Osteocyte (in vitro differentiated cells): ENCODE measurements around the gene UBTF. TPM values are rescaled to one million over a fixed set of nuclear protein-coding genes. Genes with fewer than 3 reads are reported as not detected.

Experiments used
- DNase-seq: peaks from one replicate; pipeline ENCODE4 v3.0.0; 2021; ENCODE audit warnings: mixed read lengths; ENCODE audit not compliant: unreplicated experiment; ENCODE audit errors: extremely low spot score
- H3K27ac Mint-ChIP-seq: one replicate; pipeline ENCODE4 v1.8.0; 2021; ENCODE audit warnings: mild to moderate bottlenecking, mixed read lengths; ENCODE audit not compliant: unreplicated experiment
- H3K27me3 Mint-ChIP-seq: one replicate; pipeline ENCODE4 v1.8.0; 2021; ENCODE audit warnings: mixed read lengths; ENCODE audit not compliant: unreplicated experiment
- H3K36me3 Mint-ChIP-seq: one replicate; pipeline ENCODE4 v1.8.0; 2021; ENCODE audit warnings: mixed read lengths; ENCODE audit not compliant: unreplicated experiment
- H3K4me1 Mint-ChIP-seq: one replicate; pipeline ENCODE4 v1.8.0; 2021; ENCODE audit warnings: mixed read lengths; ENCODE audit not compliant: unreplicated experiment
- H3K4me3 Mint-ChIP-seq: one replicate; pipeline ENCODE4 v1.8.0; 2021; ENCODE audit warnings: mild to moderate bottlenecking, moderate library complexity, mixed read lengths; ENCODE audit not compliant: unreplicated experiment
- H3K9me3 Mint-ChIP-seq: one replicate; pipeline ENCODE4 v1.8.0; 2021; ENCODE audit warnings: mixed read lengths; ENCODE audit not compliant: unreplicated experiment
- total RNA-seq: library from RNA; stranded (reverse); gene quantifications from 2 replicates; pipeline ENCODE4 v1.2.1, GENCODE V29; 2021
- TF ChIP-seq, protein P1 (sequence below): fragments of 200-600 bp; sonication (generic); IDR thresholded peaks from 2 replicates; pipeline ENCODE4 v1.5.0; 2021; ENCODE audit warnings: antibody characterized with exemption, mild to moderate bottlenecking, moderate library complexity

UBTF gene
- total RNA-seq, 1 donor from 2014 or later, result 96.9 TPM

GRCh38 chr17:44216694-44217093, 2.8 kb downstream of the UBTF start:
- peaks cover 28% of the 10 kb centered on the region for H3K36me3 Mint-ChIP-seq
- TF ChIP-seq, protein P1, sequence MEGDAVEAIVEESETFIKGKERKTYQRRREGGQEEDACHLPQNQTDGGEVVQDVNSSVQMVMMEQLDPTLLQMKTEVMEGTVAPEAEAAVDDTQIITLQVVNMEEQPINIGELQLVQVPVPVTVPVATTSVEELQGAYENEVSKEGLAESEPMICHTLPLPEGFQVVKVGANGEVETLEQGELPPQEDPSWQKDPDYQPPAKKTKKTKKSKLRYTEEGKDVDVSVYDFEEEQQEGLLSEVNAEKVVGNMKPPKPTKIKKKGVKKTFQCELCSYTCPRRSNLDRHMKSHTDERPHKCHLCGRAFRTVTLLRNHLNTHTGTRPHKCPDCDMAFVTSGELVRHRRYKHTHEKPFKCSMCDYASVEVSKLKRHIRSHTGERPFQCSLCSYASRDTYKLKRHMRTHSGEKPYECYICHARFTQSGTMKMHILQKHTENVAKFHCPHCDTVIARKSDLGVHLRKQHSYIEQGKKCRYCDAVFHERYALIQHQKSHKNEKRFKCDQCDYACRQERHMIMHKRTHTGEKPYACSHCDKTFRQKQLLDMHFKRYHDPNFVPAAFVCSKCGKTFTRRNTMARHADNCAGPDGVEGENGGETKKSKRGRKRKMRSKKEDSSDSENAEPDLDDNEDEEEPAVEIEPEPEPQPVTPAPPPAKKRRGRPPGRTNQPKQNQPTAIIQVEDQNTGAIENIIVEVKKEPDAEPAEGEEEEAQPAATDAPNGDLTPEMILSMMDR, result no peak
- peaks cover 16% of the 10 kb centered on the region for H3K4me1 Mint-ChIP-seq
- H3K27ac Mint-ChIP-seq, result peak overlapping the region; percentile 10
- no peaks in the 10 kb centered on the region for H3K27me3 Mint-ChIP-seq
- peak overlapping the region; percentile 35 for H3K4me3 Mint-ChIP-seq
- H3K9me3 Mint-ChIP-seq, result no peaks in the 10 kb centered on the region
- no peak for DNase-seq

DNA sequence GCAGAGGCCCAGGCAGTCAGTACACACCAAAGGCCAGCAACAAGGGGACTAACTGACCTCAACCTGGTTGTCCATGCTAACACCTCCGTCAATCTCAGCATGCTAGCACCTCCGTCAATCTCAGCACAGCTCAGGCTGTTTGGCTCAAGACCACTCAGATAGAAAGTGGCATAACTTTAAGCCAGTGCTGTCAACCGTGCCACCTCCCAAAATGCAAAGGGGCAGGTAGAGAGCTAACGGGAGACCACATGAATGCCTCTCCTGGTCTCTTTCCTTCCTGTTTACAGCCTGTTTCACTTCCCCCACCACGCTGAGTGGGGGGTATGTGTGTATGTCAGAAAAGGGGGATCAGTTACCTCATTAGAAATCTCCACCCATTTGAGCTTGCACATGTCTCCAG, 3.3 kb downstream of the UBTF start:
- peaks cover 15% of the 10 kb centered on the region for H3K4me1 Mint-ChIP-seq
- no peak for DNase-seq
- peaks cover 31% of the 10 kb centered on the region for H3K36me3 Mint-ChIP-seq
- H3K27ac Mint-ChIP-seq, result no peak overlapping the region
- TF ChIP-seq, protein P1, result no peak
- no peaks in the 10 kb centered on the region for H3K27me3 Mint-ChIP-seq
- H3K9me3 Mint-ChIP-seq, result no peaks in the 10 kb centered on the region
- H3K4me3 Mint-ChIP-seq, result no peak overlapping the region

DNA sequence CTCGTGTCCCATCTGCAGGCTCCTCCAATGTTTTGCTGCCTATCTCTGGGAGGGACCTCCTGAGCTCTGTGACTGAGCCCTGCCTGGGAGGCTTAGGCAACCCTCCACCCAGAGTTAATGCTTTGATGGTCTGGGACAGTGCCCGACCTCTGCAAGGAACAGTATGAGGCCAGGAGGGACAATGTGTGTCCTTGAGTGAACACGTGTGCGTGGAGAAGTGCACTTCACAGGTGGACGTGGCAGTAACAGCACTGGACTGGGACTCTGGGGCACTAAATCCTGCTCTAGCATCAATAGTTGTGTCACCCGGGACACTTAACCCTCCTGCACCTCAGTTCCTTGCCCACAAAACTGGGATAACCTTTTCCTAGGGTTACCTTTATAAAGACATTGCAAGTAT, 4.6 kb downstream of the UBTF start:
- DNase-seq, result no peak
- Mint-ChIP-seq H3K27ac (no peak overlapping the region), H3K4me1 (peaks cover 15% of the 10 kb centered on the region), H3K36me3 (peaks cover 33% of the 10 kb centered on the region), H3K9me3 (no peaks in the 10 kb centered on the region), H3K27me3 (no peaks in the 10 kb centered on the region), H3K4me3 (no peak overlapping the region)
- TF ChIP-seq, protein P1, result no peak

DNA sequence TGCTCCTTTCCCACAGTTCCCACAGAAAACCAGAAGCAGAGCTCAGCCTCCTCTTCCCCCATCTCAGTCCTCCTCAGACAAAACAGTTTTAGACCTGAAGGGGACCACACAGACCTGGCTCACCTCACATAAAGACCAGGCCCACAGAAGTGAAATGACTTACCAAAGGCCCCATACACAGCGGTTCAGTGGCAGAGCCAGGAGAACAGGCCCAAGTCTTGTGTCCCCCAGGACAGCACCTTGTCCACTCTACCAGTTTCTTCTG, 5.3 kb downstream of the UBTF start:
- no peak for DNase-seq
- Mint-ChIP-seq H3K27me3 (no peaks in the 10 kb centered on the region), H3K27ac (no peak overlapping the region), H3K4me3 (no peak overlapping the region), H3K9me3 (no peaks in the 10 kb centered on the region), H3K36me3 (peaks cover 33% of the 10 kb centered on the region), H3K4me1 (peaks cover 15% of the 10 kb centered on the region)
- TF ChIP-seq, protein P1, result no peak

- no peak overlapping the region for H3K4me3 Mint-ChIP-seq
- TF ChIP-seq, protein P1, result no peak
- no peaks in the 10 kb centered on the region for H3K9me3 Mint-ChIP-seq
- H3K27me3 Mint-ChIP-seq, result no peaks in the 10 kb centered on the region
- H3K27ac Mint-ChIP-seq, result peak overlapping the region; percentile 7
- peaks cover 36% of the 10 kb centered on the region for H3K36me3 Mint-ChIP-seq
- H3K4me1 Mint-ChIP-seq, result peaks cover 15% of the 10 kb centered on the region
- DNase-seq, result no peak
Measured at GRCh38 chr17:44213403-44214229, 5.9 kb downstream of the UBTF start.
